Pancreas (tissue), 10 donors: ENCODE data around the gene NEDD9. TPM values are rescaled to one million over a fixed set of nuclear protein-coding genes. Genes with fewer than 3 reads are reported as not detected.

Experiments
- ATAC-seq, 4 donors: fragments of 200-7000 bp; cut with Tn5 transposase; one replicate each; pipeline versions ENCODE4 v1.8.0 to v1.9.1; 2020; ENCODE audit warnings: mild to moderate bottlenecking in 4 of 4, moderate library complexity in 4 of 4
- DNase-seq, 6 donors: peaks; one replicate each; pipeline ENCODE4 v3.0.0-alpha.2; 2020
- FAIRE-seq: peaks from 2 replicates; lab custom pipeline; 2012; peaks lifted over from hg19 to GRCh38; lab: Jason Lieb, UNC
- H3K27ac ChIP-seq, 4 donors: fragments of 200-600 bp; sonication (generic); 1 replicate in 3 of 4; 2 replicates in 1 of 4; pipeline versions ENCODE4 v1.5.0 to v1.8.0; 2020
- H3K27me3 ChIP-seq, 4 donors: fragments of 200-600 bp; one replicate each; pipeline ENCODE4 v1.8.0; 2021
- H3K36me3 ChIP-seq, 3 donors: fragments of 200-600 bp; sonication (generic) in 1 of 3; one replicate each; pipeline versions ENCODE4 v1.5.0 to v1.8.0; 2020 to 2021
- H3K4me1 ChIP-seq, 3 donors: fragments of 200-600 bp; one replicate each; pipeline ENCODE4 v1.8.0; 2021
- H3K4me3 ChIP-seq, 4 donors: fragments of 200-600 bp; sonication (generic) in 2 of 4; one replicate each; pipeline versions ENCODE4 v1.5.0 to v1.8.0; 2020 to 2021
- H3K9me3 ChIP-seq, 4 donors: fragments of 200-600 bp; one replicate each; pipeline ENCODE4 v1.8.0; 2021
- CTCF ChIP-seq, 4 donors: fragments of 200-600 bp; sonication (generic) in 3 of 4; IDR thresholded peaks; one replicate each; pipeline versions ENCODE4 v1.5.0 to v1.8.0; 2021; ENCODE audit warnings: antibody characterized with exemption in 4 of 4
- WGBS, 2 donors: extraction: QIAGEN DNeasy Blood & Tissue Kit; methylation state at CpG; one replicate each; pipeline ENCODE4 v1.1.7; 2013; 5-methylcytosine and 5-hydroxymethylcytosine counted together
- intact Hi-C, 3 donors: fragments of 100-400 bp; cut with DNase I; formaldehyde crosslinking; loops; one replicate each; pipeline versions ENCODE4 v1.11.1 to v1.14.2; 2022
- polyA plus RNA-seq, 2 donors: library from polyadenylated mRNA; stranded (reverse); fragments of 200-250 nt; gene quantifications; one replicate each; pipeline ENCODE4 v1.2.3, GENCODE V29; 2013
- total RNA-seq, 6 donors: library from RNA; stranded (reverse); fragmentation: NEBNext Ultra II Directional in 4 of 6; extraction: Animal tissue kit (Norgen Biotek cat#: 25700) in 4 of 6; gene quantifications; one replicate each; pipeline versions ENCODE4 v1.2.1 to v1.2.4, GENCODE V29; 2021 to 2023
- donor health status: healthy with polysubstance abuse.
- donor health status: DM: no; HTN: no; CAD: no; lungs with moderate emphysema.
- donor health status: DM: no; HTN: no; CAD: no.
- donor health status: control.
- donor health status: control.
- donor health status: Bipolar disorder and iron deficiency.
- donor health status: DM: yes; HTN: yes; CAD: no.
- donor health status: DM: no; HTN: no; CAD: no.
- donor health status: DM: no; HTN: no; CAD: no.
- donor health status: DM: yes; HTN: yes; CAD: no.

Gene NEDD9
- total and polyA plus RNA-seq, 8 donors = 4.8 to 13.2 (median 8.3) TPM

DNA sequence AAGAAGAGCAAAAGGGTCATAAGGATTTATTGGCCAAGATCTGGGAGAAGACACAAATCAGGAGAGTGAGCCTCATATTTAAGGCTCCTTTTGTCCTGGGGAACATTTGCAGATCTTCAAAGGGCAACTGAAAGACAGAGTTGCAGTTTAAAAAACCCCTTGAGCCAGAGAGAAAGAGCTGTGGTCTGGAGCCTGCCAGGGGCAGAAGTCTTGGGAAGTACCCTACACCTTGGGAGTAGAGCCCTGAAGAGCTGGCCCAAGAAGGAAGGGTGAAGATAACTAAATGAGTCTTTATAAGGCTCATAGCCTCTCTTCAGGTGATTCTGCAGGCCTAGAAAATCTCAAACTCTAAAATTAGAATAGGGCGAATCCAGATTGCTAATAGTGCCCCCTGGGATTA is 81.0 kb downstream of the NEDD9 start:
- no peak for FAIRE-seq
- TF ChIP-seq CTCF (IDR thresholded peaks at IDR 0.05) = no peak
- WGBS, 2 donors = 92 to 93% methylated on average over 1 of the region's 1 CpG
- no peaks in the 10 kb centered on the region for H3K36me3 ChIP-seq
- intact Hi-C loops = no loop called here
- no peaks in the 10 kb centered on the region for H3K4me1 ChIP-seq
- H3K9me3 ChIP-seq = no peaks in the 10 kb centered on the region
- no peaks in the 10 kb centered on the region for H3K27me3 ChIP-seq
- no peak for DNase-seq
- no peak for ATAC-seq
- no peak overlapping the region for H3K27ac ChIP-seq
- no peak overlapping the region for H3K4me3 ChIP-seq

GRCh38 chr6:11149551-11149950 is 82.9 kb downstream of the NEDD9 start:
- Histone ChIP-seq H3K4me3 (no peak overlapping the region), H3K4me1 (no peaks in the 10 kb centered on the region), H3K9me3 (no peaks in the 10 kb centered on the region), H3K27ac (no peak overlapping the region), H3K36me3 (no peaks in the 10 kb centered on the region), H3K27me3 (no peaks in the 10 kb centered on the region)
- TF ChIP-seq CTCF (IDR thresholded peaks at IDR 0.05) = no peak
- FAIRE-seq (no peak), DNase-seq (no peak), ATAC-seq (no peak)
- WGBS, 2 donors = 90 to 94% methylated on average over 3 of the region's 3 CpGs
- intact Hi-C loops = loop anchor here in 2 of 3 donors (5.0 to 10.0 kb wide), 2 partner anchors 345 to 348 kb away; no protein-coding TSS in a partner anchor

DNA sequence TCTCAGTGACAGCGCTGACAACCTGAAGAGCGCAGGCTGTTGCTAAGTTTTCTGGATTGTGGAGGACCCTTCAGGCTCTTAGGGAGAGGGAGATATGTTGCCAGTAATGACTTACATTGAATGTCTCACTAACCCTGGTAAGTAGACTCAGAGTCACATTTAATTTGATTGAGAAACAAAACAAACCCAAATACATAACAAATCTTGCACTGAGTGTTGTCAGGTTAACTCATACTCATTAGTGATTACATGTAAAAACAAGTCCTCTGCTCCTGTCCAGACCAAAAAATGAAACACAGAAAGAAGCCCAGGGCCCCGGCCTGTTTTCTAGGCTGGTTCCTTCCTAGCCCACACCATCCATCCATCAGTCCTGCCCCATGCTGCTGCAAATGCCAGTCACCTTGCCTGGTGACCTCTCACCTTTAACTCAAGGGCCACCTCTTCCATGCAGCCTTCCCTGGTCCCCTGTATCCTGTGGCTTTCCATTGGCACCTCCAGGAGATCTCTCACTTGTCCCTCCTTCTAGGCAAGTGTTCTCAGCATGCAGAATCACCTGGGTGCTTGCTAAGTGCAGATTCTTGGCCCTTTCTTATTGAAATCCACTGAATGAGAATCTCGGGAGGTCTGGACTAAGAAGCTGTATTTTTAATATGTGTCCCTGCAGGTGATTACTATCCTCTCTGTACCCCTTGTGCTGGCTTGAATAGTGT is 86.2 kb downstream of the NEDD9 start:
- Histone ChIP-seq H3K9me3 (no peaks in the 10 kb centered on the region), H3K36me3 (no peaks in the 10 kb centered on the region), H3K27ac (no peak overlapping the region), H3K27me3 (no peaks in the 10 kb centered on the region), H3K4me1 (no peaks in the 10 kb centered on the region), H3K4me3 (no peak overlapping the region)
- WGBS, 2 donors = 88 to 89% methylated on average over 4 of the region's 4 CpGs
- intact Hi-C loops = loop anchor here in 2 of 3 donors (5.0 to 10.0 kb wide), 2 partner anchors 349 to 351 kb away; no protein-coding TSS in a partner anchor
- no peak for FAIRE-seq
- no peak for DNase-seq
- ATAC-seq = no peak
- TF ChIP-seq CTCF (IDR thresholded peaks at IDR 0.05) = no peak

- intact Hi-C loops = loop anchor here in 1 of 3 donors (10.0 kb wide), 1 partner anchor 350 kb away; no protein-coding TSS in a partner anchor
- no peaks in the 10 kb centered on the region for H3K9me3 ChIP-seq
- H3K27ac ChIP-seq = no peak overlapping the region
- DNase-seq = peak; percentile 53 to 85 (median 71)
- H3K4me1 ChIP-seq = no peaks in the 10 kb centered on the region
- TF ChIP-seq CTCF (IDR thresholded peaks at IDR 0.05) = peak; percentile 55 to 81 (median 68)
- no peak overlapping the region for H3K4me3 ChIP-seq
- H3K27me3 ChIP-seq = no peaks in the 10 kb centered on the region
- ATAC-seq = peak; percentile 87 to 97 (median 96)
- WGBS, 2 donors = 10 to 13% methylated on average over 6 of the region's 6 CpGs
- peak; percentile 20 for FAIRE-seq
- H3K36me3 ChIP-seq = no peaks in the 10 kb centered on the region
Measured at GRCh38 chr6:11144393-11144851, 88.0 kb downstream of the NEDD9 start.
